NB4 (cell line): ENCODE results near the gene B3GNT9.
A peak's percentile ranks its signal among the peaks of the same experiment; 100 is the strongest.

Experiments
- DNase-seq: peaks from one replicate; pipeline ENCODE4 v3.0.0; 2010; ENCODE audit warnings: low read depth
- H3K4me3 ChIP-seq: one replicate; pipeline ENCODE4 v1.5.1; 2011; ENCODE audit warnings: mild to moderate bottlenecking, low read depth, low read length, moderate library complexity
- CTCF ChIP-seq: IDR thresholded peaks from one replicate; pipeline ENCODE4 v1.5.1; 2012; ENCODE audit warnings: low read depth, low read length
- MAX ChIP-seq: IDR thresholded peaks from 2 replicates; pipeline ENCODE4 v1.6.1; 2011; ENCODE audit warnings: low read depth, low read length
- MYC ChIP-seq: IDR thresholded peaks from 2 replicates; pipeline ENCODE4 v1.6.1; 2011; ENCODE audit warnings: low read depth, low read length
- POLR2A ChIP-seq: IDR thresholded peaks from 2 replicates; pipeline ENCODE4 v1.6.1; 2011; ENCODE audit warnings: mild to moderate bottlenecking; ENCODE audit not compliant: insufficient read length; ENCODE audit errors: extremely low read depth

Gene B3GNT9

GRCh38 chr16:67157892-67158635 is 7.3 kb upstream of the B3GNT9 start:
- H3K4me3 ChIP-seq = no peak overlapping the region
- no peak for DNase-seq
- no peak for TF ChIP-seq MYC
- TF ChIP-seq MAX = no peak
- TF ChIP-seq POLR2A = no peak
- no peak for TF ChIP-seq CTCF

DNA sequence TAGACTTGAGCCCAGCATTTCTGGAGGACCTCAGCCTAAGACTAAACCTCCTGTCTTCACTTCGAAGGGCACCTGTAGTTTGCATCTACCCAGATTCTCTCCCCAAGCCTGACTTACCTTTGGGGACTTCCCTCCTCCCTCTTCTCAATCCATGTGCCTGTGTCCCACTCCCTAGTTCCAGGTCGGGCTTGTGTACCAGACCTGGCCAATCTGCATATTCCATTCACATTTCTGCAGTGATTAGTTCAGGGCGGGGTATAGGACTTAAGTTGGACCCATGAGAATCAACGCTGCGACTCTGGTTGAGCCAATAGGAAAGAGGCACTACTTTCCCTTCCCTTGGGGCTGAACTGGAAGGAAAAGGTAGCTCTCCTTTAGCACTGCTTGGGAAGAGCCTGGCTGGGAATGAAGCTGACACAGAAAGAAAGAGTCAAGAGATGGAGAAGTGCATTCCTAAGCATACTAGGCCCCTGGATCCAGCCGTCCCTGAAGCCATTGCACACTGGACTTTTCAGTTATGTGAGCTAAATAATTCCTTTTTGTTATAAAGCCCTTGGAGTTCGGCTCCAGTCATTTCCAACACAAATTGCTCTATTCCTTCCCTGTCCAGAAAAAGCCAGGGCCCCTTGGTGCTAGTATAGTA is 6.4 kb upstream of the B3GNT9 start:
- no peak overlapping the region for H3K4me3 ChIP-seq
- DNase-seq = no peak
- TF ChIP-seq CTCF = no peak
- no peak for TF ChIP-seq POLR2A
- TF ChIP-seq MYC = no peak
- TF ChIP-seq MAX = no peak

GRCh38 chr16:67156143-67156844 is 5.5 kb upstream of the B3GNT9 start:
- DNase-seq = no peak
- TF ChIP-seq CTCF = no peak
- TF ChIP-seq POLR2A = no peak
- TF ChIP-seq MAX = 0 out of 2 replicates have a peak, but pooled peaks have one; percentile 5
- no peak overlapping the region for H3K4me3 ChIP-seq

- TF ChIP-seq MAX (peak; percentile 33; the same call in 1 of the 2 replicates), MYC (peak; percentile 58), CTCF (peak; percentile 84), POLR2A (no peak)
- H3K4me3 ChIP-seq = no peak overlapping the region
- peak; percentile 84 for DNase-seq
Observed at GRCh38 chr16:67155295-67156142, 4.7 kb upstream of the B3GNT9 start.

GRCh38 chr16:67154578-67155294 is 3.9 kb upstream of the B3GNT9 start:
- no peak for TF ChIP-seq MAX
- TF ChIP-seq CTCF = no peak
- no peak for TF ChIP-seq POLR2A
- no peak for TF ChIP-seq MYC
- H3K4me3 ChIP-seq = no peak overlapping the region
- DNase-seq = peak; percentile 23
